ENCODE measurements around the gene PIAS4. TPM values are rescaled to one million over a fixed set of nuclear protein-coding genes. Genes with fewer than 3 reads are reported as not detected.
A peak's percentile ranks its signal among the peaks of the same experiment; 100 is the strongest.

PIAS4 gene
- total and polyA plus RNA-seq, 8 donors: 6.6 to 93.6 (median 16.1) TPM

DNA sequence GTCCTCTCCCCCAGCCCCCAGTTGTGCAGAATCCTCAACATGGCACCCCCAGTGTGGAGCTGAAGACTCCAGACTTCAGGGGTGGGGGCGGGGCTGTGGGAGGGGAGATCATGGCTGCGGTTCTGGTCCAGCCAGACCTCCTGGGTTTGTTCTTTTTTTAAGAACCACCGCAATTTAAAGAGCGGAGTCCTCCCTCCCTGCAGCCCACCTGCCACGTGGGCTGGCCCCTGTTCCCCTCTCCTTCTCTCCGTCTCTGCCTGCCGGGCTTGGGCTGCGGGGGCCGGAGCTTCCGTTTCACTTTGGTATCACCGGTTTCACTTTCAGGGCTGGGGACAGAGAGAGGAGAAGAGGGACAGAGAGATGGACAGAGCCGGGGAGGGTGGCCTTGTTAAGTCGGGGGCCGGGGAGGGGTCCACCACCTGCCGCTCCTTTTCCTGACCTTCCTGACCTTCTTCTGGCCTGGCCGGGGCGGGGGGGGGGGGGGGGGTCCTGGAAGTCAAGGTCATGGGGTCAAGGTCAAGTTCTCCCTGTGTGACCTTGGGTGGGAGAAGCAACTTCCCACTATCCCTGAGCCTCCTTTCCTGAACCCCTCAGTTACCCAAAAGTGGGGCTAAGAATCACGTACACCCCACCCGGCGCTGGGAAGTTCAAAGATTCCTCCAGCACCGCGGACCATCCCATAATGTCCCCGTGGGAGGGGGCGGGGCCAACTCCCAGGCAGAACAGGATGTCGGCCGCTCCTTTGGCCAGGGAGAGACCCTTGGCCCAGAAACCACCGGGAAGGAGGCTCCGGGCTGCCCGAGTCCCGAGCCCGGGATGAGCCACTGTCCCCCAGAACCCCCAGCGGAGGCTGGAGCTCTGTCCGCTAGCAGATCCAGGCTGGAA lies 70.5 kb downstream of the PIAS4 start:
- peak; percentile 63 to 86 for DNase-seq
- whole genome bisulfite sequencing, 5 donors: 5 to 18% (median 8%) methylated on average over 24 to 33 of the region's 33 CpGs
- peak overlapping the region; percentile 54 to 64 (median 56) for H3K4me3 ChIP-seq

DNA sequence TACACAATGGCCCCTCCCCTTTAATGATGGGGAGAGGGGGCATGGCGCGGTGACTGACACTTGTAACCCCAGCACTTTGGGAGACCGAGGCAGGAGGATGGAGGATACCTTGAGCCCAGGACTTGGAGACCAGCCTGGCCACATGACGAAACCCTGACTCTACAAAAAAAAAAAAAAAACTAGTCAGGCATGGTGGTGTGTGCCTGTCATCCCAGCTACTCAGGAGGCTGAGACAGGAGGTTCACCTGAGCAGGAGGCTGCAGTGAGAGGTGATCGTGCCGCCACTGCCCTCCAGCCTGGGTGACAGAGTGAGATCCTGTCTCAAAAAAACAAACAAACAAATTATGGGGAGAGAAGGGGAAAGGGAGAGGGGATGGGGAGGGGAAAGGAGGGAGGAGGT lies 72.9 kb downstream of the PIAS4 start:
- Histone ChIP-seq H3K4me1 (peaks cover 17 to 49% (median 35%) of the 10 kb centered on the region in 4 donors), H3K4me3 (no peak overlapping the region), H3K36me3 (no peaks in the 10 kb centered on the region), H3K9me3 (no peaks in the 10 kb centered on the region), H3K27ac (no peak overlapping the region), H3K27me3 (no peaks in the 10 kb centered on the region)
- TF ChIP-seq POLR2AphosphoS5 (IDR thresholded peaks at IDR 0.05) (no peak), POLR2A (IDR thresholded peaks at IDR 0.05) (no peak), EP300 (IDR thresholded peaks at IDR 0.05) (no peak)
- TF ChIP-seq, protein P1, sequence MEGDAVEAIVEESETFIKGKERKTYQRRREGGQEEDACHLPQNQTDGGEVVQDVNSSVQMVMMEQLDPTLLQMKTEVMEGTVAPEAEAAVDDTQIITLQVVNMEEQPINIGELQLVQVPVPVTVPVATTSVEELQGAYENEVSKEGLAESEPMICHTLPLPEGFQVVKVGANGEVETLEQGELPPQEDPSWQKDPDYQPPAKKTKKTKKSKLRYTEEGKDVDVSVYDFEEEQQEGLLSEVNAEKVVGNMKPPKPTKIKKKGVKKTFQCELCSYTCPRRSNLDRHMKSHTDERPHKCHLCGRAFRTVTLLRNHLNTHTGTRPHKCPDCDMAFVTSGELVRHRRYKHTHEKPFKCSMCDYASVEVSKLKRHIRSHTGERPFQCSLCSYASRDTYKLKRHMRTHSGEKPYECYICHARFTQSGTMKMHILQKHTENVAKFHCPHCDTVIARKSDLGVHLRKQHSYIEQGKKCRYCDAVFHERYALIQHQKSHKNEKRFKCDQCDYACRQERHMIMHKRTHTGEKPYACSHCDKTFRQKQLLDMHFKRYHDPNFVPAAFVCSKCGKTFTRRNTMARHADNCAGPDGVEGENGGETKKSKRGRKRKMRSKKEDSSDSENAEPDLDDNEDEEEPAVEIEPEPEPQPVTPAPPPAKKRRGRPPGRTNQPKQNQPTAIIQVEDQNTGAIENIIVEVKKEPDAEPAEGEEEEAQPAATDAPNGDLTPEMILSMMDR (IDR thresholded peaks at IDR 0.05): no peak
- intact Hi-C loops (cut with DNase I; ENCODE audit: low total_unique reads): no loop called here
- 68 to 87% (median 74%) methylated on average over 6 of the region's 6 CpGs for WGBS, 5 donors
- DNase-seq: no peak

More for the DNA sequence above, 70.5 kb downstream of the PIAS4 start:
- Histone ChIP-seq H3K27me3 (no peaks in the 10 kb centered on the region), H3K36me3 (no peaks in the 10 kb centered on the region), H3K9me3 (no peaks in the 10 kb centered on the region), H3K27ac (peak overlapping the region; percentile 75 to 89 (median 87)), H3K4me1 (peaks cover 7 to 32% (median 19%) of the 10 kb centered on the region in 4 donors)
- TF ChIP-seq EP300 (IDR thresholded peaks at IDR 0.05) (no peak), POLR2A (IDR thresholded peaks at IDR 0.05) (no peak), POLR2AphosphoS5 (IDR thresholded peaks at IDR 0.05) (peak in 1 of 3 donors; percentile 3)
- intact Hi-C loops (cut with DNase I; ENCODE audit: low total_unique reads): no loop called here

DNA sequence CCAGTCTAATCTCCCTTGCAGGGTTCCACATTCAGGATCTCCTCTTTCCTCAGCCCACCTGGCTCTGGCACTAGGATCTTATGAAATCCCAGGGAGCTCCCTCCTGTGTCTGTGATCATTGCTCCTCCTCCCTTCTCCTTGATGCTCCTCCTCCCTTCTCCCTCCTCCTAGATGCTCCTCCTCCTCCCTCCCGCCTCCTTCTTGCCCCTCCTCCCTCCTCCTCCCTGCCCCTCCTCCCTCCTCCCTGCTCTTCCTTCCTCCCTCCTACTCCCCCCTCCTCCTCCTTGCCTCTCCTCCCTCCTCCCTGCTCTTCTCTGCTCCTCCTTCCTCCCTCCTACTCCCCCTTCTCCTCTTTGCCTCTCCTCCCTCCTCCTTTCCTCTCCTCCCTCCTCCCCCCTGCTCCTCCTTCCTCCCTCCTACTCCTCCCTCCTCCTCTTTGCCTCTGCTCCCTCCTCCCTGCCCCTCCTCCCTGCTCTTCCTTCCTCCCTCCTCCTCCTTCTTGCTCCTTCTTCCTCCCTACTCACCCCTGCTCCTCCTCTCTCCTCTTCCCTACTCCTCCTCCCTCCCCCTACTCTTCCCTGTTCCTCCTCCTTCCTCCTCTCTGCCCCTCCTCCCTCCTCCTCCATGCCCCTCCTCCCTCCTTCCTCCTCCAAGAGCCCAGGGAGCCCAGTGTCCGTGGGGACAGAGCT lies 74.0 kb downstream of the PIAS4 start:
- Histone ChIP-seq H3K36me3 (no peaks in the 10 kb centered on the region), H3K4me3 (no peak overlapping the region), H3K27me3 (no peaks in the 10 kb centered on the region), H3K4me1 (peaks cover 20 to 58% (median 44%) of the 10 kb centered on the region in 4 donors), H3K9me3 (no peaks in the 10 kb centered on the region), H3K27ac (peak overlapping the region in 1 of 5 donors; percentile 14)
- 14 to 30% (median 22%) methylated on average over 2 of the region's 2 CpGs for WGBS, 5 donors
- intact Hi-C loops (cut with DNase I; ENCODE audit: low total_unique reads): no loop called here
- TF ChIP-seq POLR2AphosphoS5 (IDR thresholded peaks at IDR 0.05) (no peak), EP300 (IDR thresholded peaks at IDR 0.05) (no peak), POLR2A (IDR thresholded peaks at IDR 0.05) (no peak)
- TF ChIP-seq, protein P1 (IDR thresholded peaks at IDR 0.05): no peak
- DNase-seq: no peak

DNA sequence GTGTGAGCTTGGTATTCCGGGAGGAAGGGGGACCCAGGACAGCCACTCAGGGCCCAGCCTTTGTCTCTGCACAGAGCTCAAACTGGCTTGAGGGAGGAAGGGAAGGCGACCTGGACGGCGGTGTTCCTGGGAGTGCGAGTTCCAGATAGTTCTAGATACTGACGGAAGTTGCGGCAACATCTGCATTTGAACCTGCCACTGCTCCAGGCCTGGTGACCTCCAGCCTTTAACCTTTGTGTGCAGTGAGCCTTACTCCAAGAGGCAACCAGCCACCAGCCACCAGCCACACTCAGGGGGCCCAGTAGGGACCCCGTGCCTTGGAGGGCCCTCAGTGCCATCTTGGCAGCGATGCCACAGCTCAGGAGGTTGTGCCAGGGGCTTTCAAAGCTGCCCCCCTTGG lies 74.6 kb downstream of the PIAS4 start:
- Histone ChIP-seq H3K4me3 (no peak overlapping the region), H3K36me3 (no peaks in the 10 kb centered on the region), H3K27ac (peak overlapping the region in 1 of 5 donors; percentile 14), H3K4me1 (peaks cover 22 to 57% (median 44%) of the 10 kb centered on the region in 4 donors), H3K9me3 (no peaks in the 10 kb centered on the region), H3K27me3 (no peaks in the 10 kb centered on the region)
- 60 to 89% (median 86%) methylated on average over 6 to 9 of the region's 9 CpGs for WGBS, 5 donors
- intact Hi-C loops (cut with DNase I; ENCODE audit: low total_unique reads): no loop called here
- DNase-seq: no peak
- TF ChIP-seq, protein P1 (IDR thresholded peaks at IDR 0.05): no peak
- no peak for TF ChIP-seq EP300 (IDR thresholded peaks at IDR 0.05)
- no peak for TF ChIP-seq POLR2A (IDR thresholded peaks at IDR 0.05)
- no peak for TF ChIP-seq POLR2AphosphoS5 (IDR thresholded peaks at IDR 0.05)
